Measurements from ENCODE around the gene GPR39. TPM values are rescaled to one million over a fixed set of nuclear protein-coding genes. Genes with fewer than 3 reads are reported as not detected.

The GPR39 gene
- total RNA-seq, 1 donor from 2014 or later = 2.9 TPM

- DNase-seq (ENCODE audit: low spot score in 2 of 2) = no peak
- FAIRE-seq = no peak
These were observed 172.7 kb downstream of the GPR39 start for GRCh38 chr2:132589111-132589830.

GRCh38 chr2:132589966-132590365 lies 173.4 kb downstream of the GPR39 start:
- FAIRE-seq = no peak
- no peak for DNase-seq (ENCODE audit: low spot score in 2 of 2)

DNA sequence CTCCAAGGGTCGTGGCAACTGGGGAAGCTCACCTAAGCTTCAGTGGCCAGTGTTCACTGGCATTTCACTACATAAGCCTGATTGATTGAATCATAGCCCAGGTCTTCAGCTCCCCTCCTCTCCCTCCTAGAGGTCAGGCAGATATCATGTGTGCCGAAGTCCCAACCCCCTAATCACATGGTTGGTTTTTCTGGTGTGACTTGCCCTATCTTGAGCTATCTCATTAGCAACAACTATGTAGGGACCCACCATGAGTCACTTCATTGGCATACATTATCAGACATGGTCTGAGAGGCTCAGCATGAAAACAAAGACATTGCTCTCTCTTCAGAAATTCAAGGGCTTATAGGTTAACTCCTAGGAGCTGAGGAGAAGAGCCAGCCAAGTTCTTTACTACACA lies 176.6 kb downstream of the GPR39 start:
- DNase-seq (ENCODE audit: low spot score in 2 of 2) = no peak
- FAIRE-seq = no peak

GRCh38 chr2:132595186-132595585 lies 178.6 kb downstream of the GPR39 start:
- DNase-seq (ENCODE audit: low spot score in 2 of 2) (no peak), FAIRE-seq (no peak)

- FAIRE-seq (no peak), DNase-seq (ENCODE audit: low spot score in 2 of 2) (no peak)
These were observed 179.1 kb downstream of the GPR39 start for GRCh38 chr2:132595693-132596092.

DNA sequence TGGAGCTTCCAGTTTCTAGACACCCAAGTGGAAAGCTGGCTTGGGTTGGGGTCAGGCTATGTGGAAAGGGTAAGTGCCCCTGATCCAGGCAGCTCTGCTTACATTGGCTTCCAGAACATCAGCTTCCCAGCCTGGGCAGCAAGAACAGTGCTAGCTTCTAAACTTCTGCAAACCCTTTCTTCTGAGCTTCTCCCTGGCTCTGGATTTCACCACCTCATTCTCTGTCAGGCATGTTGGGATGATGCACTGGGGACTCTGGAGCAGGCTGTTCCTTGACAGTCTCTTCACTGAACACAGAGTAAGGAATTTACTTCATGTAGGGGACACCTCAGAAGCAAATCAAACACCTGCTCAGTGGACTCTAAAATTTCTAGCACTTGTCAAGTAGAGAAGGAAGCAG lies 180.6 kb downstream of the GPR39 start:
- DNase-seq (ENCODE audit: low spot score in 2 of 2) (no peak), FAIRE-seq (no peak)

DNA sequence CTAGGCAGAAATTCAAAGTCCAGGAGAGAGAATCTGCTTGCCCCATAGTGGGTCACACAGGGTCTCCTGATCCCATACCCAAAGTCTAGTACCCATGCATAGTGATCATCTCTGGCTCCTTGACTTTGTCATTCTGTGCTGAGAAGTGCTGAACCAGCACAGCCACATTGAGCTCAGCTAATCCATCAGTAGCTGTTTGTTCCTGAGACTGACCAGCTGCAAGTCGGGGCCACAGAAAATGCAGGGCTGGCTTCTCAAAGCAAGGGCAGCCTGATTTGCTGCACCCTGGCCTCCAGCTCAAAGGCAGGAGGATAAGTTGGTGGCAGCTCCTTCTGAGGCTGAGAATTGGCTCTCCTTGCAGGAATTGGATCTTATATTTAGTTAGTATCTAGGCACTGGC lies 181.2 kb downstream of the GPR39 start:
- DNase-seq (ENCODE audit: low spot score in 2 of 2) = no peak
- FAIRE-seq = no peak

DNA sequence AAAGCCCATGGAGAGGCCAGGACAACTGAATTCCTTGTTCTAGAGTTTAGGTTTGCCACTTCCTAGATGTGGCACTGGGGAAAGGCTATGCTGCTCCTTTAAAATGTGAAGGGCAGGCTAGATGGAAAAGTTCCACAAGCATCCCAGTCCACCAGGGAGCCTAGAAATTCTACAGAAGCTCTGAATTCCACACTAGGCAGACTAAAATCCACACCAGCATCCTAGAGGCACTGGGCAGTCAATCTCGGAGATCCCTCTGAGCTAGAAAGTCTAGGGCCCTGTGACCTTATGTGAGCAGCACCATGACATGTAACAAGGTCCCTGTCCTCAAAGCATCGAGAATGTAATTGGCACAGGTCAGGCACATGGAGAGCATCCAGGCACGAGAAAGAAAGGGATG lies 181.9 kb downstream of the GPR39 start:
- FAIRE-seq (no peak), DNase-seq (ENCODE audit: low spot score in 2 of 2) (no peak)

GRCh38 chr2:132599556-132599955 lies 183.0 kb downstream of the GPR39 start:
- DNase-seq (ENCODE audit: low spot score in 2 of 2) (no peak), FAIRE-seq (no peak)

DNA sequence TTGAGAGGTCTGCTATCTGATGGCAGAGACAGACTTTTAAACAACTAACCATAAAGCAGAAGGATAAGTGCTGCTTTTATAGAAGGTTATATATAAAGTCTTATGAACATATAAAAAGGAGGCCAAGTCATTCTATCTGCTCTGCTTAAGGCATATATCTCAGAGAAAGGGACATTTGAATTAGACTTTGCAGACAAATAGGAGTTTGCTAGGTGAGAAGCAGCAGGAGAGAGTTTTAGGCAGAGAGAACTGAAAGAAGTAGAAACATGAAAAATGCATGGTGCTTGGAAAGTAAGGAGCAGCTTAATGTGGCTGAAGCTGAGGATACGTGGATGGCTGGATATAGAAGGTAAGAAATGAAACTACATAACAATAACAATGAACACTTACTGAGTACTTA lies 188.0 kb downstream of the GPR39 start:
- DNase-seq (ENCODE audit: low spot score in 2 of 2) (no peak), FAIRE-seq (no peak)

- FAIRE-seq (no peak), DNase-seq (ENCODE audit: low spot score in 2 of 2) (no peak)
These were observed 188.9 kb downstream of the GPR39 start for GRCh38 chr2:132605236-132606180.

- no peak for FAIRE-seq
- no peak for DNase-seq (ENCODE audit: low spot score in 2 of 2)
These were observed 190.0 kb downstream of the GPR39 start for GRCh38 chr2:132606649-132607048.

GRCh38 chr2:132607426-132608090 lies 191.0 kb downstream of the GPR39 start:
- DNase-seq (ENCODE audit: low spot score in 2 of 2) (no peak), FAIRE-seq (no peak)

GRCh38 chr2:132608311-132608710 lies 191.7 kb downstream of the GPR39 start:
- DNase-seq (ENCODE audit: low spot score in 2 of 2) (no peak), FAIRE-seq (no peak)

GRCh38 chr2:132609101-132609890 lies 192.7 kb downstream of the GPR39 start:
- FAIRE-seq (no peak), DNase-seq (ENCODE audit: low spot score in 2 of 2) (no peak)

DNA sequence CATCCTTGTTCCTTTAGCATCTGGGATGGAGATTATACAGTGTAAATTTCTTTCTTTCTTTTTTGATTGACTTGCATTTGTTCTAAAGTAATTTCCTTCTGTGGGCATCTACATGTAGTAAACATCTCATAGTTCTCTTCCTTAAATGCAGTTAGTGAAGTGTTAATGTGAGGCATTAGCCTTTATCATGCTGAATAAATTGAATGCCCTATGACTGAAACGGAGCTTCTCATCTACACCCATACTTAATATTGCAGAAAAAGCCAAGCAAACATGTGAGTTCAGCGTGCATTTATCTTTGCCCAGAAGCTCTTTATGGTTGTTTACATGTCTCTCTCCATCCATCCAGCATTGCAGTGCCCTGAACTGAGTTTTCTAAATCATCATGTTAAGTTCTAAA lies 195.1 kb downstream of the GPR39 start:
- FAIRE-seq = no peak
- no peak for DNase-seq (ENCODE audit: low spot score in 2 of 2)

DNA sequence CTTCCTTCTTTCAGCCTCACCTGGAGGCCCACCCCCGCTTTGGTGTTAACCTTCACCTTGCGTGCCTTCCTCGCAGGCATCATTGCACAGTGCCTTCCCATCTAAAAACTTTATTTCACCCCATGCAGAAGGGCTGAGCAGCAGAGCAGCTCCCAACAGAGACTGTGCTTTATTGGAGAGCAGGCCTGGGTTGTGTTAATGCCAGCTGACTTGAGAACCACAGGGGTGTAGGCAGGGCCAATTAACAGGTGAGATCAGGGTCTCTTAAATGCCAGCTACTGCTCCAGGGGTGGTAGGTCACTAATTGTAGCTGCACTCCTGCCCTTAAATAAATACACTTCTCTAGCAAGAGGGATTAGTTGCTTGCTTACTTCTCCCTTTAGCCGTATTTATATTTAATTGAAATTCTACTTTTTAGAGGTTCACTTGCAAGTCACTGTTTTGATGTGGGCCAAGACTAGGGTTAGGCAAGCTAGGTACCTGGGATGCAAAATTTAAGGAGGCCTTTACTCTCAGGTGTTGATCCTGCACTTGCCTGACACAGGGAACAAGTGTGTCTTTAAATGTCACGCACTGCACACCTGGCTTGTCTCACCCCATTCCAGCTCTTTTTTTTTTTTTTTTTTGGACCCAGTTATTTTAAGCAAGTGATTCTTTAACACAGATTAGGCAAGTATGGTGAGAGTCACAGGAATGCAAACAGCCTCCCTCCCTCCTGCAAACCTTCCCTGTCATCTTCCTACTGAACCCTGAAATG lies 198.9 kb downstream of the GPR39 start:
- DNase-seq (ENCODE audit: low spot score in 2 of 2) = no peak

GRCh38 chr2:132617989-132618388 lies 201.4 kb downstream of the GPR39 start:
- no peak for FAIRE-seq
- DNase-seq (ENCODE audit: low spot score in 2 of 2) = no peak

More for the DNA sequence above, 198.9 kb downstream of the GPR39 start:
- no peak for FAIRE-seq

DNA sequence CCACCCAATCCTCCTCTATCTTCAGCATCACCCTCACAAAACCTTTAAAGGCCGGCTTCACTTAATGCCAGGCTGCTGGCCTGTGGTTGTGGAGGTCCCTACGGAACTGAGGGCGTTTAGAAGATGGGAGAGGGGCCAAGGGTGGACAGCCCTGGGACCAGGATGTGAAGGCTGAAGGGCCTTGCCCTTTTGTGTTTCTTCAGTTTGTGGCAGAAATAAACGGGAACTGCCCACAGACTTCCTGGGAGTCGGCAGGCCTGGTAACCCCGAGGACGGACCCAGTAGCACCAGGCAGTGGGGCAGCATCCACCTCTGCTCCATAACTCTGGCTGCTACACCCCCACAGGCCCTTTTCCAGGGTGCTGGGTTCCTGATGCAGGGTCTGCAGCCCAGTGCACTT lies 202.1 kb downstream of the GPR39 start:
- DNase-seq (ENCODE audit: low spot score in 2 of 2) (no peak), FAIRE-seq (no peak)

DNA sequence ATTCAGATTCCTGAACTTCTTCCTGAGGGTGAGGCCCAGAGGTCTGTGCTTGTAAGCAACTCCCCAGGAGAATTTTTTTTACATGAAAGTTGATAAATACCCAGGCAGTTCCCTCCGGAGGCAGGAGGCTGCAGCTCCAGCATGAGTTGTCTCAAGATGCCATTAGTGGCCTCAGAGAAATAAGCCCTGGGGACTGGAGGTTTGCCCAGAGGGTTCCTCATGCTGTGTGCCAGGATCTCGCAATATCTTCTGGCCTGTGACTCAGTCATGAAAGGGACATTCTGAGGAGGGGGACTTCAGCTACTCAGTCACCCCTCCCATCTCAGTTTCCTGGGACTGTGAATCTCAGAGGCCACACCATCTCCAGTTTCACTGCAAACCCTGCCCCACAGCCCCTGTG lies 203.5 kb downstream of the GPR39 start:
- FAIRE-seq = no peak
- no peak for DNase-seq (ENCODE audit: low spot score in 2 of 2)

Measured in frontal cortex (tissue), 4 donors.